ENCODE measurements around the gene SLC44A4. TPM values are rescaled to one million over a fixed set of nuclear protein-coding genes. Genes with fewer than 3 reads are reported as not detected.
"Not testable (repeated sequence)": the region's sequence is repeated elsewhere in the genome, so short reads cannot be mapped to it uniquely, and the experiment has no call there.

The SLC44A4 gene
- total RNA-seq, 1 experiment from 2014 or later, result 3.8 TPM

DNA sequence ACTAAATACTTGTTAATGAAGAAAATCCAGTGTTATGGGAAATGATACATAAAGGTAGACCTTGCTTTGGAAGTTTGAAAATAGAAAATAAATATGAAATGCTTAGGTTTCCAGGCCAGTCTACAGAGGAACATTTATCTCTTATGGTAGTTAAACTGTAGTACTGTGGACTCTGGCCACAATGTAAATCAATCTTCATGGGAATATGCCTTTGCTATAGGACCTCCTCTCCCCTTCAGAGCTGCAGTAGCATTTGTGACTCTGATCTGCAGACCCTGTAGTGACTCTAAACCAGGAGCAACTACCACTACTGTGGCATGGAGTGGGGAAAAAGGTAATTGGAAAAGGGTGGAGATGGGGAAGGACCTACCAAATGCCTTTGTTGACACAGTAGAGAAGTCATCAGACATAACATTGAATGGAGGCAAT is 58.9 kb downstream of the SLC44A4 start:
- DNase-seq, result no peak
- no peak overlapping the region for H3K23ac ChIP-seq (ENCODE audit: insufficient read length, low read depth, low read length)
- H3T11ph ChIP-seq (ENCODE audit: low read length), result no peak overlapping the region
- no peak overlapping the region for H3K4me2 ChIP-seq (ENCODE audit: insufficient read depth, insufficient read length, low read length)
- H3K56ac ChIP-seq (ENCODE audit: insufficient read length, low read depth, low read length), result no peak overlapping the region
- H4K91ac ChIP-seq (ENCODE audit: insufficient read length, low read depth, low read length), result no peak overlapping the region
- H2BK20ac ChIP-seq (ENCODE audit: low read depth, low read length, poor library complexity, severe bottlenecking), result no peak overlapping the region
- H3K9ac ChIP-seq (ENCODE audit: extremely low read depth, insufficient read length, low read length), result no peak overlapping the region
- no peaks in the 10 kb centered on the region for H4K20me1 ChIP-seq (ENCODE audit: control insufficient read depth, insufficient read depth, insufficient read length)
- H3K4me3 Mint-ChIP-seq, result peak overlapping the region in 1 of 2 experiments; percentile 24; a peak in 1 of 5 replicates
- H3K27me3 Mint-ChIP-seq (ENCODE audit: low read depth), result peaks cover 5% of the 10 kb centered on the region
- no peak overlapping the region for H3K27ac ChIP-seq (ENCODE audit: insufficient read length, low read depth, low read length)
- no peak overlapping the region for H4K8ac ChIP-seq (replicated peaks; ENCODE audit: insufficient read length, low read depth, low read length)
- H2BK12ac ChIP-seq (ENCODE audit: insufficient read length, low read depth, low read length), result no peak overlapping the region
- no peak overlapping the region for H2BK120ac ChIP-seq (ENCODE audit: low read depth, low read length, poor library complexity, severe bottlenecking)
- peaks cover 15% of the 10 kb centered on the region for H3K23me2 ChIP-seq (ENCODE audit: insufficient read length, low read depth, low read length, poor library complexity, severe bottlenecking)
- peaks cover 6 to 9% of the 10 kb centered on the region in 2 experiments for H3K9me3 Mint-ChIP-seq
- H2BK5ac ChIP-seq (ENCODE audit: insufficient read length, low read length), result no peak overlapping the region
- no peak overlapping the region for H2AK5ac ChIP-seq (ENCODE audit: insufficient read length, low read length)
- H3K14ac ChIP-seq (ENCODE audit: insufficient read depth, low read length), result no peak overlapping the region
- H4K5ac ChIP-seq (ENCODE audit: insufficient read length, low read depth, low read length), result no peak overlapping the region
- H3K4ac ChIP-seq (ENCODE audit: low read depth, low read length), result no peak overlapping the region
- H3K36me3 Mint-ChIP-seq (ENCODE audit: insufficient read depth in 1 of 3, low read depth in 3 of 3), result peaks cover 3 to 10% (median 6%) of the 10 kb centered on the region in 3 experiments; a peak in 5 of 7 replicates
- H3K4me1 ChIP-seq (ENCODE audit: insufficient read depth, low read length), result peaks cover 3% of the 10 kb centered on the region; the same call in 1 of the 2 replicates
- H2AFZ ChIP-seq (ENCODE audit: low read length), result no peak overlapping the region
- no peak overlapping the region for H2BK15ac ChIP-seq (ENCODE audit: low read depth, low read length)
- no peak overlapping the region; a peak in 1 of 7 replicates for H3K27ac Mint-ChIP-seq
- H3K27me3 ChIP-seq (ENCODE audit: insufficient read depth, low read length), result no peaks in the 10 kb centered on the region
- no peaks in the 10 kb centered on the region for H3K79me1 ChIP-seq (ENCODE audit: insufficient read depth, low read depth, low read length, poor library complexity, severe bottlenecking)
- H3K4me1 Mint-ChIP-seq, result peaks cover 40 to 42% of the 10 kb centered on the region in 2 experiments
- no peaks in the 10 kb centered on the region for H3K79me2 ChIP-seq (ENCODE audit: insufficient read depth, low read length)
- no peak for TF ChIP-seq CTCF (conservative IDR thresholded peaks at IDR 0.05)
- no peak overlapping the region for H3K18ac ChIP-seq (ENCODE audit: insufficient read length, low read depth, low read length)
- H3K9me3 ChIP-seq (ENCODE audit: control insufficient read depth, low read depth, low read length), result no peaks in the 10 kb centered on the region

DNA sequence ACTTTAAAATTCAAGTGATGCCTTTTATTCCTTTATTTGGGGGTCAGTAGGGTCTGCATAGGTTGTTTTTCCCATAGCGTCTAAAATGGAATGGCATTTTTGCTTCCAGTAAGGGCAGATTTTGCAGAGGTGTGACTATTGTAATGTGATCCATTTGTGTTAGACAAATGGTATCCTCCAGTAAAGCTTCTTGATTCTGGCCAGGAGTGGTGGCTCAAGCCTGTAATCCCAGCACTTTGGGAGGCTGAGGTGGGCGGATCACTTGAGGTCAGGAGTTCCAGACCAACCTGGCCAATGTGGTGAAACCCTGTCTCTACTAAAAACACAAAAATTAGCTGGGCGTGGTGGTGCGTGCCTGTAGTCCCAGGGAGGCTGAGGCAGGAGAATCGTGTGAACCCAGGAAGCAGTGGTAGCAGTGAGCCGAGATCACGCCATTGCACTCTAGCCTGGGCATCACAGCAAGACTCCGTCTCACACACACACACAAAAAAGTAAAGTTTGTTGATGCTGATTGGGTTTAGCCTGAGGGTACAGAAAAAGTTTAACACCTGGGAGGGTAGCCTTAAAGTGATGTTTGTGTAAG is 60.8 kb downstream of the SLC44A4 start:
- not testable (repeated sequence) for H3K27ac Mint-ChIP-seq; H3K9ac ChIP-seq (ENCODE audit: extremely low read depth, insufficient read length, low read length)

More for the DNA sequence above, 60.8 kb downstream of the SLC44A4 start:
- H2AK5ac ChIP-seq (ENCODE audit: insufficient read length, low read length); H2AFZ ChIP-seq (ENCODE audit: low read length); H3K4ac ChIP-seq (ENCODE audit: low read depth, low read length); H3K14ac ChIP-seq (ENCODE audit: insufficient read depth, low read length); H4K5ac ChIP-seq (ENCODE audit: insufficient read length, low read depth, low read length); H3T11ph ChIP-seq (ENCODE audit: low read length); H3K79me2 ChIP-seq (ENCODE audit: insufficient read depth, low read length); H3K4me1 ChIP-seq (ENCODE audit: insufficient read depth, low read length); H3K27ac ChIP-seq (ENCODE audit: insufficient read length, low read depth, low read length); H3K56ac ChIP-seq (ENCODE audit: insufficient read length, low read depth, low read length); H3K27me3 ChIP-seq (ENCODE audit: insufficient read depth, low read length); H3K9me3 Mint-ChIP-seq; H3K27me3 Mint-ChIP-seq (ENCODE audit: low read depth); H2BK5ac ChIP-seq (ENCODE audit: insufficient read length, low read length); H4K8ac ChIP-seq (replicated peaks; ENCODE audit: insufficient read length, low read depth, low read length); H2BK20ac ChIP-seq (ENCODE audit: low read depth, low read length, poor library complexity, severe bottlenecking); H2BK12ac ChIP-seq (ENCODE audit: insufficient read length, low read depth, low read length); H2BK120ac ChIP-seq (ENCODE audit: low read depth, low read length, poor library complexity, severe bottlenecking); H3K9me3 ChIP-seq (ENCODE audit: control insufficient read depth, low read depth, low read length); H3K79me1 ChIP-seq (ENCODE audit: insufficient read depth, low read depth, low read length, poor library complexity, severe bottlenecking); H3K18ac ChIP-seq (ENCODE audit: insufficient read length, low read depth, low read length); H4K20me1 ChIP-seq (ENCODE audit: control insufficient read depth, insufficient read depth, insufficient read length); DNase-seq; H3K23ac ChIP-seq (ENCODE audit: insufficient read length, low read depth, low read length); H2BK15ac ChIP-seq (ENCODE audit: low read depth, low read length); H4K91ac ChIP-seq (ENCODE audit: insufficient read length, low read depth, low read length): not testable (repeated sequence)
- Histone ChIP-seq H3K4me2 (ENCODE audit: insufficient read depth, insufficient read length, low read length) (peak overlapping the region; percentile 28), H3K23me2 (ENCODE audit: insufficient read length, low read depth, low read length, poor library complexity, severe bottlenecking) (peaks cover 18% of the 10 kb centered on the region)
- Mint-ChIP-seq H3K4me1 (peaks cover 35 to 38% of the 10 kb centered on the region in 2 experiments), H3K4me3 (peak overlapping the region; percentile 38 to 67), H3K36me3 (ENCODE audit: insufficient read depth in 1 of 3, low read depth in 3 of 3) (peaks cover 3 to 10% (median 6%) of the 10 kb centered on the region in 3 experiments; a peak in 5 of 7 replicates)
- no CpG with 5 or more reads among the region's 8 CpGs for WGBS (ENCODE audit: extremely low coverage, insufficient read length, low lambda C conversion rate)
